Measurements from ENCODE around the gene IFI27L1. TPM values are rescaled to one million over a fixed set of nuclear protein-coding genes. Genes with fewer than 3 reads are reported as not detected.

Gene IFI27L1
- total RNA-seq, 1 experiment from 2014 or later, result 14.7 TPM

- intact Hi-C loops (cut with micrococcal nuclease; ENCODE audit: unreplicated experiment), result no loop called here
- ChIA-PET CTCF (interaction anchor here (2.0 kb wide), 1 partner anchor 10 kb away, joined by 6 read pairs; no protein-coding TSS in a partner anchor), POLR2A (ENCODE audit: low non-redundant PET) (no interaction called here)
- DNase-seq (ENCODE audit: low spot score), result no peak
- no peaks in the 10 kb centered on the region for H3K36me3 ChIP-seq (ENCODE audit: insufficient read depth, low read length, poor library complexity, severe bottlenecking)
- TF ChIP-seq EZH2 (IDR thresholded peaks at IDR 0.05; ENCODE audit: borderline replicate concordance, low read depth, low read length, poor library complexity, severe bottlenecking), result no peak
- TF ChIP-seq CTCF (conservative IDR thresholded peaks at IDR 0.05; ENCODE audit: low read depth, low read length), result no peak
- H3K4me3 ChIP-seq (ENCODE audit: low read depth, low read length, poor library complexity, severe bottlenecking), result no peak overlapping the region
- BruUV-seq (replicated peaks), result no TSS peak
- H3K9me3 ChIP-seq (ENCODE audit: low read depth, low read length, poor library complexity, severe bottlenecking), result no peaks in the 10 kb centered on the region
- H3K27ac ChIP-seq (ENCODE audit: low read depth, low read length, poor library complexity, severe bottlenecking), result no peak overlapping the region
- H3K4me1 ChIP-seq (ENCODE audit: insufficient read depth, low read length, poor library complexity, severe bottlenecking), result no peaks in the 10 kb centered on the region
- no peaks in the 10 kb centered on the region for H3K27me3 ChIP-seq (replicated peaks; ENCODE audit: insufficient read depth, low read depth, low read length, poor library complexity)
Measured at GRCh38 chr14:94142836-94143235, 61.7 kb downstream of the IFI27L1 start.

- intact Hi-C loops (cut with micrococcal nuclease; ENCODE audit: unreplicated experiment), result no loop called here
- Histone ChIP-seq H3K36me3 (ENCODE audit: insufficient read depth, low read length, poor library complexity, severe bottlenecking) (no peaks in the 10 kb centered on the region), H3K4me1 (ENCODE audit: insufficient read depth, low read length, poor library complexity, severe bottlenecking) (no peaks in the 10 kb centered on the region), H3K9me3 (ENCODE audit: low read depth, low read length, poor library complexity, severe bottlenecking) (no peaks in the 10 kb centered on the region), H3K4me3 (ENCODE audit: low read depth, low read length, poor library complexity, severe bottlenecking) (no peak overlapping the region), H3K27ac (ENCODE audit: low read depth, low read length, poor library complexity, severe bottlenecking) (no peak overlapping the region), H3K27me3 (replicated peaks; ENCODE audit: insufficient read depth, low read depth, low read length, poor library complexity) (no peaks in the 10 kb centered on the region)
- no peak for DNase-seq (ENCODE audit: low spot score)
- ChIA-PET POLR2A (ENCODE audit: low non-redundant PET) (no interaction called here), CTCF (interaction anchor here (2.0 kb wide), 1 partner anchor 11 kb away, joined by 6 read pairs; no protein-coding TSS in a partner anchor)
- TF ChIP-seq CTCF (conservative IDR thresholded peaks at IDR 0.05; ENCODE audit: low read depth, low read length), result peak; percentile 30
- TF ChIP-seq EZH2 (IDR thresholded peaks at IDR 0.05; ENCODE audit: borderline replicate concordance, low read depth, low read length, poor library complexity, severe bottlenecking), result no peak
- BruUV-seq (replicated peaks), result no TSS peak
Measured at GRCh38 chr14:94143239-94143638, 62.1 kb downstream of the IFI27L1 start.

GRCh38 chr14:94143711-94144110, 62.6 kb downstream of the IFI27L1 start:
- H3K9me3 ChIP-seq (ENCODE audit: low read depth, low read length, poor library complexity, severe bottlenecking), result no peaks in the 10 kb centered on the region
- CTCF ChIA-PET, result no interaction called here
- no peaks in the 10 kb centered on the region for H3K4me1 ChIP-seq (ENCODE audit: insufficient read depth, low read length, poor library complexity, severe bottlenecking)
- DNase-seq (ENCODE audit: low spot score), result no peak
- H3K36me3 ChIP-seq (ENCODE audit: insufficient read depth, low read length, poor library complexity, severe bottlenecking), result no peaks in the 10 kb centered on the region
- H3K27me3 ChIP-seq (replicated peaks; ENCODE audit: insufficient read depth, low read depth, low read length, poor library complexity), result no peaks in the 10 kb centered on the region
- H3K4me3 ChIP-seq (ENCODE audit: low read depth, low read length, poor library complexity, severe bottlenecking), result no peak overlapping the region
- BruUV-seq (replicated peaks), result no TSS peak
- POLR2A ChIA-PET (ENCODE audit: low non-redundant PET), result no interaction called here
- no peak overlapping the region for H3K27ac ChIP-seq (ENCODE audit: low read depth, low read length, poor library complexity, severe bottlenecking)
- no peak for TF ChIP-seq EZH2 (IDR thresholded peaks at IDR 0.05; ENCODE audit: borderline replicate concordance, low read depth, low read length, poor library complexity, severe bottlenecking)
- no peak for TF ChIP-seq CTCF (conservative IDR thresholded peaks at IDR 0.05; ENCODE audit: low read depth, low read length)
- intact Hi-C loops (cut with micrococcal nuclease; ENCODE audit: unreplicated experiment), result no loop called here

Data from A673 (cell line).